Activated CD8-positive, alpha-beta memory T cell treated with anti-CD3 and anti-CD28 coated beads for 4 hours (primary cell): ENCODE results near the gene RACK1.

ENCODE experiments used
- DNase-seq, 2 donors: peaks; one replicate each; pipeline ENCODE4 v3.0.0-alpha.2; 2020; ENCODE audit warnings: low read depth in 2 of 2

The RACK1 gene

GRCh38 chr5:181259974-181260719 is 16.4 kb upstream of the RACK1 start:
- DNase-seq, result no peak

- no peak for DNase-seq
Measured at GRCh38 chr5:181259283-181259682, 15.6 kb upstream of the RACK1 start.

- DNase-seq, result no peak
Measured at GRCh38 chr5:181258576-181258975, 14.9 kb upstream of the RACK1 start.

- no peak for DNase-seq
Measured at GRCh38 chr5:181255836-181256578, 12.3 kb upstream of the RACK1 start.

- DNase-seq, result no peak
Measured at GRCh38 chr5:181255276-181255675, 11.6 kb upstream of the RACK1 start.

GRCh38 chr5:181248277-181248676 is 4.6 kb upstream of the RACK1 start:
- no peak for DNase-seq

GRCh38 chr5:181246276-181247049 is 2.8 kb upstream of the RACK1 start:
- peak; percentile 55 to 57 for DNase-seq

- no peak for DNase-seq
Measured at GRCh38 chr5:181245427-181246275, 1.9 kb upstream of the RACK1 start.

- DNase-seq, result no peak
Measured at GRCh38 chr5:181243018-181243563, 615 bp downstream of the RACK1 start.

- DNase-seq, result no peak
Measured at GRCh38 chr5:181242031-181242451, 1.7 kb downstream of the RACK1 start.

GRCh38 chr5:181241393-181241975 is 2.2 kb downstream of the RACK1 start:
- DNase-seq, result no peak

- no peak for DNase-seq
Measured at GRCh38 chr5:181239062-181239663, 4.5 kb downstream of the RACK1 start.

- no peak for DNase-seq
Measured at GRCh38 chr5:181237729-181238385, 5.8 kb downstream of the RACK1 start.

GRCh38 chr5:181236954-181237641 is 6.6 kb downstream of the RACK1 start:
- no peak for DNase-seq

- DNase-seq, result no peak
Measured at GRCh38 chr5:181236471-181236870, 7.2 kb downstream of the RACK1 start.

GRCh38 chr5:181235689-181236366 is 7.9 kb downstream of the RACK1 start:
- no peak for DNase-seq

- no peak for DNase-seq
Measured at GRCh38 chr5:181235323-181235688, 8.4 kb downstream of the RACK1 start.

GRCh38 chr5:181234455-181235306 is 9.0 kb downstream of the RACK1 start:
- DNase-seq, result no peak
